Activated CD8-positive, alpha-beta memory T cell treated with anti-CD3 and anti-CD28 coated beads for 1 hour (primary cell): ENCODE data around the gene SAT2.
"Not testable (repeated sequence)": the region's sequence is repeated elsewhere in the genome, so short reads cannot be mapped to it uniquely, and the experiment has no call there.

Source experiments
- DNase-seq, 2 donors: peaks; one replicate each; pipeline ENCODE4 v3.0.0-alpha.2; 2020; ENCODE audit warnings: low read depth in 1 of 2; ENCODE audit errors: extremely low read depth in 1 of 2

The SAT2 gene

DNA sequence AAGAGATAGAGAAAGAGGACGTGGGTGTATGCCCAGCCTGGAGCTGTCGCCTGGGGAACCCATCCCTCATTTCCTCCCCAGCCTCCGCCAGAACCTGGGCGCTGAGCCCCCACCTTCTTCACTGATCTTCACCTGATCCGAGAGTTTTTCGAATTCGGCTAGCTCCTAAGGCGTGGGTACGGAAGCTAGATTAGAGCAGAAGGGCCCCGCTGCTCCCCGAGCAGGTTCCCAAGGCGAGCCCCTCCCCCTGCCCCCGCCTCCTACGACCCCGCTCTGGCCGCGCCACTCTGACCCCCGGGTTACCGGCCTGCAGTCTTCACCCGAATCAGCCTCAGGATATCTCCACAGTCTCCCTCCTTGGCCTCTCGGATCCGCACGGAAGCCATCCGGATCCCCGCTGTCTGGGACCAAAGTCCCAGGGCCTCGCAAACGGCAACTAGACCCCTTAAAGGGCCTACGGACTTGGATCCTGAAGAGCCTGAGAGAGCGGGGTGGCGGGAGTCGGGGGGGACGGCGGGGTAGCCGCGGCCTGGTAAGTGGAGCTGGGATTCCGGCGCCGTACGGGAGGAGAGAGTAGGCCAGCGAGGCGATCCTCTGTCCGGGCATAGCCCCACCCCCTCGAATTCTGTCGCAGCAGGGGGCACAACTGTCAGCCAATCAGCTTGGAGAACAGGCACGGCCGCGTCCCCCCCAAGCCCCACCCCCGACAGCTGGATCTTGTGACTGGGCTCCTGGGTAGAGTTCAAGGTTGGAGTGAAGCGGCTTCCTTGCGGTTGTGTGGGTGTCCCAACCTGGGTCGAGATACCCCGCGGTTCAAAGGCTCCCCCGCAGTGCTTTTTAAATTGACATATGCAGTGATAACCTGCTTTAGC is at the start of gene SAT2:
SAT2 (minus strand) TSS at position 572 of the 872 bp plus-strand sequence; CDS start at position 386, 186 bp downstream.
- DNase-seq: peak; percentile 68 to 70

DNA sequence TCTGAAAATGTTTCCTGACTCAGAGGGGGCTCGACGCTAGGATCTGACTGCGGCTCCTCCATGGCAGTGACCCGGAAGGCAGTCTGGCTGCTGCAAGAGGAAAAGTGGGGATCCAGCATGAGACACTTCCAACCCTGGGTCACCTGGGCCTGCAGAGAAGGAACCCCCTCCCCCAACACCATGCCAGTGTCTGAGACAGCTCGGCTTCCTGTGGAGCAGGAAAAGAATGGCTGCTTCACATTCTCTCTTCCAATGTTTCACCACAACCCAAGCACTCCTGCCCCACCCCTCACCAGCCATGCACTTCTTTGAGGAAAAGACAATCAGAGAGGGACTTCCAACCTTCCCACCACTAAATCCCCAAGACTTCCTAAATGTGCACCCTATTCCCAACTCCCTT is 48.9 kb upstream of the SAT2 start:
- no peak for DNase-seq

DNA sequence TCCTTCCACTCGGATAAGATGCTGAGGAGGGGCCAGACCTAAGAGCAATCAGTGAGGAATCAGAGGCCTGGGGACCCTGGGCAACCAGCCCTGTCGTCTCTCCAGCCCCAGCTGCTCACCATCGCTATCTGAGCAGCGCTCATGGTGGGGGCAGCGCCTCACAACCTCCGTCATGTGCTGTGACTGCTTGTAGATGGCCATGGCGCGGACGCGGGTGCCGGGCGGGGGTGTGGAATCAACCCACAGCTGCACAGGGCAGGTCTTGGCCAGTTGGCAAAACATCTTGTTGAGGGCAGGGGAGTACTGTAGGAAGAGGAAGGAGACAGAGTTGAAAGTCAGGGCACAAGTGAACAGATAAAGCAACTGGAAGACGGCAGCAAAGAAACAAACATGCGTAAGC is 47.3 kb upstream of the SAT2 start:
- DNase-seq: no peak

DNA sequence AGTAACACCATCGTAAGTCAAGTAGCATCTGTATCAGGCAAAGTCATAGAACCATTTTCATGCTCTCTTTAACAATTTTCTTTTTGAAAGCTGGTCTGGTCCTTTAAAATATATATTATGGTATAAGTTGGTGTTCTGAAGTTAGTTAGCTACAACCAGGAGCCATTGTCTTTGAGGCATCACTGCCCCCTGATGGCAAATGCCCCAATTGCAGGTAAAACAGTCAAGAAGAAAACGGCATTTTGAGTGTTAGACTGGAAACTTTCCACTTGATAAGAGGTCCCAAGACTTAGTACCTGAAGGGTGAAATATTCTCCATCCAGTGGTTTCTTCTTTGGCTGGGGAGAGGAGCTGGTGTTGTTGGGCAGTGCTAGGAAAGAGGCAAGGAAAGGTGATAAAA is 45.6 kb upstream of the SAT2 start:
- DNase-seq: no peak

DNA sequence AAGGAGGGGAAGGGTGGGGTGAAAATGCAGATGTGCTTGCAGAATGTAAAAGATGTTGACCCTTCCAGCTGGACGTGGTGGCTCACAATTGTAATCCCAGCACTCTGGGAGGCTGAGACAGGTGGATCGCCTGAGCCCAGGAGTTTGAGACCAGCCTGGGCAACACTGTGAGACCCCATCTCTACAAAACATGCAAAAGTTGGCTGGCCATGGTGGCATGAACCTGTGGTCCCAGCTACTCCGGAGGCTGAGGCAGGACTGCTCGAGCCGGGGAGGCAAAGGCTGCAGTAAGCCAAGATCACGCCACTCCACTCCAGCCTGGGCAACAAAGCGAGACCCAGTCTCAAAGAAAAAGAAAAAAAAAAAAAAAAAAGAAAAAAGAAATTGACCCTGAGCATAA is 40.9 kb upstream of the SAT2 start:
- DNase-seq: no peak

DNA sequence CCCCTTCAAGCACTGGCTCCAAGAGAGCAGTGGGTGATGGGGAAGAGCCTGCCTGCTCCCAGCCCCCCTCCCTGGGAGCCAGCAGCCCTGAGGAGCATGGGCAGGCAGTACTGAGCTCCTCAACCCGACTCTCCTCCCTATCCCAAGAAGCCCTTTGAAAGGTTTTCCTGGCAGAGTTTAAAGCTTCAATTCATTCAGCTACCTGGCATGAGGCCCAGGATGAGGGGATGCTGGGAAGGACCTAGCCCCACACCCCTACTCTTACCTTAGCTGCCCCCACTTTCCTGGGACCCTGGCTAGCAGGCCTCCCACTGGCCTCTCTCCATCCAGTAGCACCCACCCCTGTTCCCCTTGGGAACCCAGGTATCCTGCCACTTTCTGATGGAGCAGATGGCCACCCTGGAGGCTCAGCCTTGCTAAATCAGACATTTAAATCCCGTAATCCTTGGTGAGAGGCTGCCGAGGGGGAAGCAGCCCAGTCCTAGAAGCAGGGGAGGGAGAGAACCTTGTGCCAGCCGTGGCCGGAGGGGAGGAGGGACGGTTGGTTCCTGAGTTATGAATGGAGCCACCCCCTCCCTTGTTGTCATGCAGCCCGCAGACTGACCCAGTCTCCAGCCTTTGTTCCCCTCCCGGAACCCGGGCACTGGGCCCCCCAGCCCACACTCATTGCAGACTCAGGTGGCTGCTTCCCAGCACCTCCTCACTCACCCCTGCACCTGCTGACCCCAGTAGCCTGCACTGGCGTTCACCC is 40.2 kb upstream of the SAT2 start:
- no peak for DNase-seq

DNA sequence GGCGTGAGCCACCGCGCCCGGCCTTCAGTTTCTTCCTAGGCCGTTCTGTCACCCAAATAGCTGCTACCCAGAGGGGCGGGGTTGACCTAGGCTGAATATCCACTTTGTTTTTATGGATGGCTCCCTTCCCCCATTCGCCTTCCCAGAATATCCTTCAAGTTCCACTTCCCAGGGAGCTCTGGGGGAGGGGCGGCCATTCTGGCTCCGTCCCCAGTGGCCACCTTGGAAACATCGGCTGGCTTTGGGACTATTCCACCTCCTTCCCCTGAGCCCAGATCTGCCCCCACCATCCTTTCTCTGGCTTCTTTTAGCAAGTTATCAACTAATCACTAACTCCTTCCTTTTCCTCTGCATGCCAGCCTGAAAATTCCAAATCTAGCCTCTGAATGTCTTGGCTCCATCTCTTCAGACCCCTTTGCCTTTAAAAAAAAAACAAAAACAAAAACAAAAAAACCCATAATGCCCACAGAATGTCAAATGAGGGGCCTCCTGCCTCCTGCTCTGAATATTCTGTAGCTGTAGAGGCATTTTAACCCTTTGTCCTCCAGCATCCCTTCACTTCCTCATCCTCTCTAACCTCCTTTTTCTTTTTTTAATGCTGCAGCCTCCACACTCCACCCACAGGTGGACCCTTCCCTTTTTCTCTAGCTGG is 29.5 kb upstream of the SAT2 start:
- DNase-seq: no peak

DNA sequence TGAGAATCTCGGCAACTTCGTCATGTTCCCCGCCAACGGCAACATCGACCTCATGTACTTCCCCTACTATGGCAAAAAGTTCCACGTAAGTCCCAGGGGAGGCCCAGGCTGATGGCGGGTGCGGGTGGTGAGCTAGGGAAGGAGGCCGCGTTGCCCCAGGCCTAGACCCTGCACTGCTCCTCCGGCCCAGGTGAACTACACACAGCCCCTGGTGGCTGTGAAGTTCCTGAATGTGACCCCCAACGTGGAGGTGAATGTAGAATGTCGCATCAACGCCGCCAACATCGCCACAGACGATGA is 27.9 kb upstream of the SAT2 start:
- no peak for DNase-seq

DNA sequence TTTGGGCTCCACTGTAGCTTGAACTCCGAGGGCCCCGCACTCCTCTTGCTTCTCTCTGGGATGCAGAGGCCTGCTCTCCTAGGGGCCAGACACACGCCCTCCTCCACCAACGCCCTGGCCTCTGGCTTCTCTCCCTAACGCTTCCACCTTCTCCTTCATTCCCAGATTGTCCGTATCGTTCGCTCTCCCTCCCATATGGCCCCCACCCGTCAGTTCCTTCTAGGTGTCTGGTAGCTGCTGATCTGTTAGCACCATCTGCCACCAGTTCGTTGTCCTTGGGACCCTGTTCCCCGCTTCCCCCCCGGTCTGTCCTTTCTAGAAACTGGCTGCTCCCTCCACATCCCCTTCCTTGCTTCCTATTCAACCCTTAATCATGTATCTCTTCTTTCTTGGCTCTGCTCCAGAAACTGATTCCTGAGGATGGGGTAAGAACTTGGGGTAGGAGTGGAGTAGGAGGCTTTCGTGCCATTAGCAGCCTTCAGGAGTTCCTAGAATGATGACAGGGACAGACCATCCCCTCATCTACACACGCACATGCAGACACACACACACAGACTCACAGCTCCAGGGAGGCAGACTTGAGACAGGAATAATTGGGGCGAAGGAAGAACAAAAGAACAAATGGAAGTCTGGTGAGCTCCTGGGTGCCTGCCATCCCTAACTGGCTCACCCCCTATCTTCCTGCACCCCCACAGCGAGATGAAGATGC is 27.4 kb upstream of the SAT2 start:
- DNase-seq: no peak

DNA sequence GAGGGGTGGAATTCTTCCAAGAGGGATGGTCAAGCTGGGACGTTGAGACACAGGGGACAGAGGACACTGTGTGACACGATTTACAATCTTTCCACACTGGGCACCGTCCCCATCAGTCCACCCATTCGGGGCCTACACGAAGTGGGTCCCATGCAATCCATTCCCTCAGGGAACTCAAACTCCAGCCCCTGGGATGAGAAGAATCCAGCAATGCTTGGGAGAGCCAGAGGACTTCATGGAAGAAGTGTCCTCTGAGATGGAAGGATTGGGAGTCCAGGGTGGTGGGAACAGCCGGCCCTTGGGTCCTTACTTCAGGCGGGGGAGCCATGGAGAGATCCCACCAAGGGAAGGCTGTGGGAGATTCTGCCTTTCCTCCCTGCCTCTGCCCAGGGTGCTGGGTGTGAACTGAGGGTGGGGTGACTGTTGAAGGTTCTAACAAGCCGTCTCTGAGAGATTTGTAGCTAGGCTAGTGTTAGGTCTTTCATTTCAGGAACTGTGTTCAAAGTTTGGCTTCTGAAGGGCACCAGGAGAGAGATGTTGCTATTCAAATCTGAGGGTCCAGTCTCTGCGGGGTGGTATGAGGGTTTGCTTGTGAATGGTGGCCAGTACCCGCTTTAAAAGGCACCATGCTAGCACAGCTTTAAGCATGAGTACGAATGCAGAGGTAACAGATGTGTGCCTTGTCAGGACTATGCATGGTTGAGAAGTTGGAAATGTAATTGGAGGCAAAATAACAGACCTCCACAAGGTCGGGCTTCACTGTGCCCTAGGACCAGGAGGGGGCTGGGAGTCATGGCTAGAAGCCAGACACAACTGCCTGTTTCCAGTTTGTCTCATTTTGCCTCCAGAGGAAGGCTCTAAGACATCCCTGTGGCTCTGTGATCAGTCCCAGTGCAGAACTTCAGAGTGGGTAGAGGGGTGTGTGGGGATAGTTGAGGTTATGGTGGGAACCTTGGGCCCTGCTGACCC is 25.1 kb upstream of the SAT2 start:
- DNase-seq: no peak

DNA sequence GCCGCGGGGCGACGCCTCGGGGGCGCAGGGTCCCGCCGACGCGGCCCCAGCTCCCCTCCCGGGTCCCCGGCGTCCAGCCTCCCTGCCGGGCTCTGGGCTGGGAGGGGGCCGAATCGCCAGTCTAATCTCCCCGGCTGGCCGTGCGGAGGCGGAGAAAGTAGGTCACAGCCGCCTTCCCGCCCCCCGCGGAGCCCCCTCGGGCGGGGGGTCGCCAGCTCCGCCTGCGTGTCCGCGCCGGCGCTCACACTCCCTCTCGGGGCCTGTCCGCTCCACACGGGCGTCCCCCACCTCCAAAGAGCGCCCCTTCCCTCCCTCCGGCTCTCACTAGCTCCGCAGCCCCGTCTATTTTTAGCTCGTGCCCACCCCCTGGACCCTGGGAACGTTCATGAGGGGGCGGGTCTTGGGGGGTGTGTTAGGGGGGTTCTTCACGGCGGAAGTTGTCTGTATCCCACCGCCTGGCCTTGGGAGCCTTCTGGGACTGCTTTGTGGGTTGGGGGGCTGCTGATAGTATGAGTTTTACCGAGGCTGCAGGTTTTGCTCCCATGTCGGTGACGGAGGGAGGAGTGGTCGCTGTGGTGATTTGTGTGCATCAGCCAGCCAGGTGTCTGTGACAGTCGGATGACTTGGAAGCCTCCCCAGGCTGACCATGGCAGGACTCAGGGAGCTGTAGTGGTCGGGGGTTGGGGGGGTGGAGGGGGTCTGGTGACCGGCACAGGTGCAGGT is 24.2 kb upstream of the SAT2 start:
- DNase-seq: no peak

DNA sequence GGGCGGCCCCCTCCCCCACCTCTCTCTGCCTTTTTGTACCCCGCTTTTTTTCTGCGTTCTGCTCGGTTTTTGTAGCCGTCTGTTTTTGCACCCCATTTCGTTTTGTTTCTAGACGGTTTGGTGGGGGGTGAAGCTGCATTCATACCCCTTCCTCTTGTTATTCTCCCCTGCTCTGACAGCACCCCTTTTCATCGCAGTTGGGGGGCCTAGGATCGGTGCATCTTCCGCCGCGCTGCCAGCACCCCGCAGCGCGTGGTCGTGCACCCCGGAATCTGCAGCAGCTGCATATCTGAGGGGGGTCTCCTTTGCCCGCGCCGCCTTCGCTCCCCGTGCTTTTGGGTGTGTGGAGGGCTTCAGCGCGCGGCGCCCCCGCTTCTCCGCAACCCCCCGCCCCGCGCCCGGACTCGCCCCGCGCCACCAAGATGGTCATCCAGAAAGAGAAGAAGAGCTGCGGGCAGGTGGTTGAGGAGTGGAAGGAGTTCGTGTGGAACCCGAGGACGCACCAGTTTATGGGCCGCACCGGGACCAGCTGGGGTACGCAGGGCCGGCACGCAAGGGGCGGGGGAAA is 23.6 kb upstream of the SAT2 start:
- no peak for DNase-seq

DNA sequence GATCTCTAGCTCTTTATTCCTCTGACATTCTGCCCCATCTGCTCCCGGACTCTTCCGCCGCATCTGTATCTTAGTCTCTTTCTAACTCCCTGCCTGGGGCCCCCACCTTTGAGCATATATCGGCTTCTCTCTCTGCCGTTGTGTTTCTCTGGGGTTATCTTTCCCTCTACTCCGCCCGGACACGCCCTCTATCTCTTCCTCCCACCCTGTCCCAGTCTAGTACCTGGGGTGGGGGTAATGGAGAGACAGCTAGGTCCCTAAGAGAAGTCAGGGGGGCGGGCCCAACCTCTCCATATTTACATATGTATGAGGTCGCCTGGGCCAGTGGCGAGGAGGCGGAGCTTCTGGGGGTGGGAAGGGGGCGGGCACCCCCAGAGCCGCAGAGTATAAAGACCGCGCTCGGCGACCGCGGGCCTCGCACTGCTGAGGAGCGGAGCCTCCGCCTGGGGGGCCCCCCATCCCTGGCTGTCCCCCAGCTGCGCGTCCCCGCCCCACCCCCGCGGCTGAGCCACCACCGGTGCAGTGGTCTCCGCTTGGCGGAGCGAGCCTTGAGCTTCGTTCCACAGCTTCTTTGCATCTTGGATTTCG is 23.0 kb upstream of the SAT2 start, which contains the start of gene ATP1B2:
ATP1B2 (plus strand) TSS at position 418 of the 588 bp plus-strand sequence. CDS start 593 bp downstream, outside the sequence.
- DNase-seq: peak; percentile 56 to 71

DNA sequence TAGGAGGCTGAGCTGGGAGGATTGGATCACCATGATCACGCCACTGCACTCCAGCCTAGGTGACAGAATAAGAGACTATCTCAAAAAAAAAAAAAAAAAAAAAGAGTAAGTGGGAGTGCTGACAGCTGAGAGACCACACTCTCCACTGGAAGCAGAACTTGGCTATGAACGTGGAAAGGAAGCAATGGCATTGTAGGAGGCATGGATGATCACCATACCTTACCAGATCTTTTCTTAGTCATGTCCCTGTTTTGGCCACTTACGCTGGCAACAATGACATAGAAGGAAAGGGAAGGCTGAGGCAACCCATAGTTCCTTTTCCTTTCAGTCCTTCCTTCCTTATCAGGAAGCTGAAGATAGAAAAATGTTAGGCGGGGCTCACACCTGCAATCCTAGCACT is 19.4 kb upstream of the SAT2 start:
- DNase-seq: no peak

DNA sequence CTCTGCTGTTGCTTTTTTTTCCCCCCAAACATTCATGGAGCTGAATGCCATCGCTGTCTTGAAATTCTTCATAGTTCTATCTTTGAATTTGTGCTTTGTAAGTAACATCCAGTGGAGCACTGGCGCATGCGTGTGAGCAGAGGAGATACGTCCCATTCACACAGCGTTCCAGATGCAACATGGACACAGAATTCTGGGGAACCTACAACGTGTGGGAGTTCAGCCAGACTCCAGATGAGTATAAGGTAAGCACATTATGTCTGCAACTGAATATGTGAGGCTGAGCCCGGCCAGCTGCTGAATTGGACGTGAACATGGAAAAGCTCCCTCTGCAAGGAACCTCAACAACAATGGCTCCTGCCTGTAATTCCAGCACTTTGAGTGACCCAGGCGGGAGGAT is 18.8 kb upstream of the SAT2 start:
- DNase-seq: no peak

DNA sequence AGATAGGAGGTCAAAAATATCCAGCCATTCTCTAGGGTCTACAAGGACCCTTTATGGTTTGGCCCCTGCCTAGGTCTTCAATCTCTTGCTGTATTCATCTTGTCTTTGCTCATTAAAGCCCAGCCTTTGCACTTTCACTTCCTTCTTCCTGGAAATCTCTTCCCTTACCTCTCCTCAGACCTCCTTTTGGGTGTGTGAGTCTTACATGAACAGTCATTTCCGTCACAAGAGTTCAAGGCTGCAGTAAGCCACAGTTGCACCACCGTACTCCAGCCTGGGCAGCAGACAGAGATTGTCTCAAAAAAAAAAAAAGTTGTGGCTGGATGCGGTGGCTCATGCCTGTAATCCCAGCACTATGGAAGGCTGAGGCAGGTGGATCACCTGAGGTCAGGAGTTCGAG is 17.2 kb upstream of the SAT2 start:
- DNase-seq: no peak

DNA sequence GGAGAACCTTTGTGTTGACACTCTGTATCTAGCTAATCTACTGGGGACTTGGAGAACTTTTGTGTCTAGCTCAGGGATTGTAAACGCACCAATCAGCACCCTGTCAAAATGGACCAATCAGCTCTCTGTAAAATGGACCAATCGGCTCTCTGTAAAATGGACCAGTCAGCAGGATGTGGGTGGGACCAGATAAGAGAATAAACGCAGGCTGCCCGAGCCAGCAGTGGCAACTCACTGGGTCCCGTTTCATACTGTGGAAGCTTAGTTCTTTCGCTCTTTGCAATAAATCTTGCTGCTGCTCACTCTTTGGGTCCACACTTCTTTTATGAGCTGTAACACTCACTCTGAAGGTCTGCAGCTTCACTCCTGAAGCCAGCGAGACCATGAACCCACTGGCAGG is 14.0 kb upstream of the SAT2 start:
- not testable (repeated sequence) for DNase-seq

DNA sequence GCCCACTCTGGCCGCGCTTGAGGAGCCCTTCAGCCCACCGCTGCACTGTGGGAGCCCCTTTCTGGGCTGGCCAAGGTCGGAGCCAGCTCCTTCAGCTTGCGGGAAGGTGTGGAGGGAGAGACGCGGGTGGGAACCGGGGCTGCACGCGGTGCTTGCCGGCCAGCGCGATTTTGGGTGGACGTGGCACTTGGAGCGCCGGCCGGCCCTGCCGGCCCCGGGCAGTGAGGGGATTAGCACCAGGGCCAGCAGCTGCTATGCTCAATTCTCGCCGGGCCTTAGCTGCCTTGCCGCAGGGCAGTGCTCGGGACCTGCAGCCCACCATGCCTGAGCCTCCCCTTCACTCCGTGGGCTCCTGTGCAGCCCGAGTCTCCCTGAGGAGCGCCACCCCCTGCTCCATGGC is 13.2 kb upstream of the SAT2 start:
- DNase-seq: no peak

DNA sequence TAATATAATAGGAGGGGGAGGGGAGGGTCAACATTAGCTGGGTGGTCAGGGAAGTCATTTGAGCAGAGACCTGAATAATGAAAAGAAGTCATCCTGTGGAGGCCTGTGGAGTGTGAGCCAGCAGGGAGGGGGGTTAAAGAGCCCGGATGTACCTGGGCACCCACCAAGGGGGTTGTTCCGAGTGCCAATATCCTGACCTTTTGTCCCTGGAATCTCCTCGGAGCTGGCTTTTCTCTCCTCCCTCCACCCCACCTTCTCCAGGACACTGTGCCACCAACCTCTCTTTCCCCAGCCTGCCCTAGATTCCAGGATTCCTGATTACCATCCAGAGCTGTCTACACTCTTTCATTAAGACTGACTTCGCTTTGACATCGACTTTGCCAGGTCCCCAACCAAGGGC is 8.5 kb upstream of the SAT2 start:
- DNase-seq: no peak
